ENCODE measurements around the gene GINS2. TPM values are rescaled to one million over a fixed set of nuclear protein-coding genes. Genes with fewer than 3 reads are reported as not detected.
A peak's percentile ranks its signal among the peaks of the same experiment; 100 is the strongest.

Gene GINS2
- total RNA-seq, 1 donor from 2014 or later: 0.26 TPM

DNA sequence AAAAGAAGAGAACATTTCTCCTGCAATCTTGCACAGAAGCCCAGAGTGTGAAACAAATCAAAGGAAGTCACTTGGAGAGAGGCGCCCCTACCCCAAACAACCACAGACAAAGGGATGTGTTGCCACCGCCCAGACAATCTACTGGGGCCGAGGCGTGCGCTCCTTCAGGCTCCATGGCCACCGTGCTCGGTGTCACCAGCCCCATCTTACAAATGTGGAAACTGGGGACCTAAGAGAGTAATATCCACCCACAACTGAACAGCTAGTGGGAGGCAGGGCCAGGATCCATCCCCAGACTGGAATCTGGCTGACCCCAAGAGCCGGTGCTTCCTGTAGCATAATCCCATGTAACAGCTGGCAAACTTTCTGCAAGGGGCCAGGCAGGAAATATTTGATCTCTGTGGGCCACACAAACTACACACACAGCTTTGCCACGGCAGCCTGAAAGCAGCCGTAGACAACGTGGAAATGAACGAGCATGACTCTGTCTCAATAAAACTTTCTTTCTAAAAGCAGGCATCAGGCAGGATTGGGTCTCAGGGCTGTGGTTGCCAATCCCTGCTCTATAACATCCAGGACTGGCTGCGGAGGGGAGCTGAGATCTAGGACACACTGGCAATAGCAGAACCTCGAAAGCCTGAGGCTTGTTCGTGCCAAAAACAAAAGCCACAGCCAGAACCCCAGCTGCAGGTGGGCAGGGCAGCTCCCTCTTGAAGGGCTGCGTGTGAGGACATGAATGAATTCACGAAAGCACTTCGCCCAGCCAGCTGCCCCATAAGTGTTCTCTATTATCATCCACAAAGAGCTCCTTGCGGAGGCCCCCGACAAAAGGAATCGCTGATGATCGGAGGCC, 26.6 kb upstream of the GINS2 start:
- peak; percentile 7 for FAIRE-seq

DNA sequence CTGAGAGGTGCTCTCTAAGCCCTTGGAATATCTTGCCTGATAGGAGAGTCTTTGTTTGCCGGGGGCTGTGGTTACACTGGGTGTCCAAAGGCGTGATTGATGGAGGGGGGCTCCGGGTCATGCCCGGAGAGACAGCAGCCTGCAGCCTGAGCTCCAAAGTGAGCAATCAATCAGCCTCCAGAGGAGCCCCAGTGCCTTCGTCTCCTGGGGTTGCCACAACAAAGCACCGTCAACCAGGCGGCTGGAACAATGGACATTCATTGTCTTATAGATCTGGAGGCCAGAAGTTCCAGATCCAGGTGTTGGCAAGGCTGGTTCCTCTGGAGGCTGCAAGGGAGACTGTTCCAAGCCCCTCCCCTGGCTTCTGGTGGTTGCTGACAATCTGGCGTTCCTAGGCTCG, 24.0 kb upstream of the GINS2 start:
- no peak overlapping the region for H3K4me3 ChIP-seq (ENCODE audit: low read depth, low read length)
- H3K27me3 ChIP-seq (ENCODE audit: control insufficient read depth, insufficient read depth, low read length): no peaks in the 10 kb centered on the region
- no peak for DNase-seq (ENCODE audit: low read depth)
- TF ChIP-seq, protein P1, sequence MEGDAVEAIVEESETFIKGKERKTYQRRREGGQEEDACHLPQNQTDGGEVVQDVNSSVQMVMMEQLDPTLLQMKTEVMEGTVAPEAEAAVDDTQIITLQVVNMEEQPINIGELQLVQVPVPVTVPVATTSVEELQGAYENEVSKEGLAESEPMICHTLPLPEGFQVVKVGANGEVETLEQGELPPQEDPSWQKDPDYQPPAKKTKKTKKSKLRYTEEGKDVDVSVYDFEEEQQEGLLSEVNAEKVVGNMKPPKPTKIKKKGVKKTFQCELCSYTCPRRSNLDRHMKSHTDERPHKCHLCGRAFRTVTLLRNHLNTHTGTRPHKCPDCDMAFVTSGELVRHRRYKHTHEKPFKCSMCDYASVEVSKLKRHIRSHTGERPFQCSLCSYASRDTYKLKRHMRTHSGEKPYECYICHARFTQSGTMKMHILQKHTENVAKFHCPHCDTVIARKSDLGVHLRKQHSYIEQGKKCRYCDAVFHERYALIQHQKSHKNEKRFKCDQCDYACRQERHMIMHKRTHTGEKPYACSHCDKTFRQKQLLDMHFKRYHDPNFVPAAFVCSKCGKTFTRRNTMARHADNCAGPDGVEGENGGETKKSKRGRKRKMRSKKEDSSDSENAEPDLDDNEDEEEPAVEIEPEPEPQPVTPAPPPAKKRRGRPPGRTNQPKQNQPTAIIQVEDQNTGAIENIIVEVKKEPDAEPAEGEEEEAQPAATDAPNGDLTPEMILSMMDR (IDR thresholded peaks at IDR 0.05; ENCODE audit: insufficient read depth, low read length, severe bottlenecking): no peak
- FAIRE-seq: no peak
- H3K36me3 ChIP-seq (ENCODE audit: control insufficient read depth, insufficient read depth, low read length): peaks cover 28% of the 10 kb centered on the region

More for the DNA sequence above, 26.6 kb upstream of the GINS2 start:
- DNase-seq (ENCODE audit: low read depth): peak; percentile 59
- Histone ChIP-seq H3K27me3 (ENCODE audit: control insufficient read depth, insufficient read depth, low read length) (no peaks in the 10 kb centered on the region), H3K4me3 (ENCODE audit: low read depth, low read length) (no peak overlapping the region), H3K36me3 (ENCODE audit: control insufficient read depth, insufficient read depth, low read length) (peaks cover 17% of the 10 kb centered on the region)
- TF ChIP-seq, protein P1 (IDR thresholded peaks at IDR 0.05; ENCODE audit: insufficient read depth, low read length, severe bottlenecking): no peak

DNA sequence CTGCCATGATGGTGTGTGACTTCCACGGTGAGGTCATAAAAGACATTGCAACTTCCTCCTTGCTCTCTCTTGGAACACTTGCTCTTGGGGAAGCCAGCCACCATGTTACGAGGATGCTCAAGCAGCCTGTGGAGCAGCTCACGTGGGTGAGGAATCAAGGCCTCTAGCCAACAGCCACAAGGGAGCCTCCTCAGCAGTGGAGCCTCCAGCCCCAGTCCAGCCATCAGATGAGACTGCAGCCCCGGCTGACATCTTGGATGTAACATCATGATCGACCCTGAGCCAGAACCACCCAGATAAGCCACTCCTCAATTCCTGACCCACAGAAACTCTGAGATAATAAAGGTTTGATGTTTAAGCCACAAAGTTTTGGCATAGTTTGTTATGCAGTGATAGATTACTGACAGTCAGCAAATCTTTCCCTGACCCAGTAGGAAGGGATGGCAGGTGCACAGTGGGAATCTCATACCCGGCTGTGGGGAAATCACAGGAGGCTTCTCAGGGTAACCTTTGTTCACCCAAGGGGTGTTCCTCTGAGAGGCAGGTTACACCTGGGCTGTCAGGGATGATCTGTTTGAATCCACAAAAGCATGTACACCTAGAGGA, 23.3 kb upstream of the GINS2 start:
- no peak overlapping the region for H3K4me3 ChIP-seq (ENCODE audit: low read depth, low read length)
- H3K27me3 ChIP-seq (ENCODE audit: control insufficient read depth, insufficient read depth, low read length): no peaks in the 10 kb centered on the region
- FAIRE-seq: peak; percentile 91
- peaks cover 30% of the 10 kb centered on the region for H3K36me3 ChIP-seq (ENCODE audit: control insufficient read depth, insufficient read depth, low read length)
- TF ChIP-seq, protein P1 (IDR thresholded peaks at IDR 0.05; ENCODE audit: insufficient read depth, low read length, severe bottlenecking): no peak
- no peak for DNase-seq (ENCODE audit: low read depth)

DNA sequence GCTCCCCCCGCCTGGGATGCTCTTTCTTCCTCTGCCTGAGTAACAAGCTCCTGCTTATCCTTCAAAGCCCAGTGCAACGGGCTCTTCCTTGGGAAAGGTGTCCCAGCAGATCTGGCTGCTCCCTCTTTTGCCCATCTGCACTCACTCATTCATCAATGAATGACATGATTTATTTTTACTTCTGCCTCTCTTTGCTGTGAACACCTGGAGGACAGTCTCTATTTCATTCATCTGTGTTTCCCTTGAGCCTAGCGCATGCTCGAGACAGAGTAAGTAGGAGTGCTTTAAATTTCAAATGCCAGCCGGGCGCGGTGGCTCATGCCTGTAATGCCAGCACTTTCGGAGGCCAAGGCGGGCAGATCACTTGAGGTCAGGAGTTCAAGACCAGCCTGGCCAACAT, 22.0 kb upstream of the GINS2 start:
- Histone ChIP-seq H3K36me3 (ENCODE audit: control insufficient read depth, insufficient read depth, low read length) (peaks cover 36% of the 10 kb centered on the region), H3K4me3 (ENCODE audit: low read depth, low read length) (no peak overlapping the region), H3K27me3 (ENCODE audit: control insufficient read depth, insufficient read depth, low read length) (no peaks in the 10 kb centered on the region)
- FAIRE-seq: no peak
- TF ChIP-seq, protein P1 (IDR thresholded peaks at IDR 0.05; ENCODE audit: insufficient read depth, low read length, severe bottlenecking): no peak
- DNase-seq (ENCODE audit: low read depth): no peak

DNA sequence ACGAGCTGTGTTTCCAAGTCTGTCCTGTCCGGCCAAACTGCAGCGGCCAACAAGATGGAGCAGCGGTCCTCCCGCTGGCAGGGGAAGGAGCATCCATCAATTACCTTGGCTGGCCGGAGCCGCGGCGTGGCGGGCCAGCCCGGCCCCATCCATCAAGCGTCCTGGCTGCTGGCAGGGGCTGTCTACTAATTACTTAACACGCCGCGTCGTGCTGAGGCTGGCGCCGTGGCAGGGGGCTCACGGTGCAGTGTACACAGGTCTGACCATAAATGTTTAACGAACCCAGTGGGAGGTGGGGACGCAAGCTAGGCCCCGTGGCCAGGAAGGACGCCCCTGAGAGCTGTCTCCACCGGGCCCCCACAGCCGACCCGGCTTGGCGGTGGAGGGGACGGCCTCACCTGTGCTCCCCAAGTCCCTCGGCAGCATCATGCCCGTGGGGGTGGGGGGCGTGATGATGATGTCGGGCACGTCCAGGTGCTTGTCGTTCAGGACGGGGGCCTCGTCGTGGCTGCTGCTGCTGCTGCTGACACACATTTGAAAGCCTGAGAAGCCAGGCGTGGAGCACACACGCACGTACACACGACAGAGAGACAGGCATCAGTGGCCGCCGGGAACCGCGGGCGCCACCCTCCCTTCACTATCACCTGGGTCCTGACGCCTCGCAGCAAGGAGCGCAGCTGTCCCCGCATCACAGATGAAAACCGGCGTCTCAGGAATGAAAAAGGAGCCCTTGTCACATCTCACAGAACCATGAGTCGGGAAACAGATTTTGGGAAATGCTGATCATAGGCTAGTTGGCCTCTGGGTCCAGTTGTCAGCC, 21.2 kb upstream of the GINS2 start:
- H3K4me3 ChIP-seq (ENCODE audit: low read depth, low read length): no peak overlapping the region
- no peaks in the 10 kb centered on the region for H3K27me3 ChIP-seq (ENCODE audit: control insufficient read depth, insufficient read depth, low read length)
- peaks cover 41% of the 10 kb centered on the region for H3K36me3 ChIP-seq (ENCODE audit: control insufficient read depth, insufficient read depth, low read length)
- FAIRE-seq (no peak), DNase-seq (ENCODE audit: low read depth) (no peak)
- TF ChIP-seq, protein P1 (IDR thresholded peaks at IDR 0.05; ENCODE audit: insufficient read depth, low read length, severe bottlenecking): no peak
